ENCODE measurements around the gene ANKDD1B. TPM values are rescaled to one million over a fixed set of nuclear protein-coding genes. Genes with fewer than 3 reads are reported as not detected.

The ANKDD1B gene
- total and polyA plus RNA-seq, 9 of the 15 experiments (the other 6 are each of a cell fraction or from before 2014, with no cell fraction given) = 0.04 to 0.29 (median 0.18) TPM; not detected in 1

GRCh38 chr5:75717082-75717922 is 106.0 kb downstream of the ANKDD1B start, which contains the start of gene POC5 (continued):
- TF ChIP-seq HNRNPUL1 (IDR thresholded peaks at IDR 0.05; ENCODE audit: low read length) = no peak
- no peak for TF ChIP-seq ZNF699 (CRISPR knock-in tag; IDR thresholded peaks at IDR 0.05; ENCODE audit: insufficient replicate concordance)
- no peak for TF ChIP-seq PRPF4 (IDR thresholded peaks at IDR 0.05; ENCODE audit: insufficient read depth, low read depth, low read length, poor library complexity, severe bottlenecking)
- 0 out of 4 replicates have a peak, but pooled peaks of 1 of the 2 experiments have one; percentile 9 for TF ChIP-seq SIX5 (IDR thresholded peaks at IDR 0.05; ENCODE audit: borderline replicate concordance in 1 of 2, insufficient read depth in 1 of 2, low read depth in 1 of 2, low read length in 2 of 2)
- TF ChIP-seq ZNF143 (CRISPR knock-in tag; IDR thresholded peaks at IDR 0.05) = no peak
- no peak; the same call in 1 of the 2 replicates for TF ChIP-seq JUN (IDR thresholded peaks at IDR 0.05; ENCODE audit: borderline replicate concordance, low read depth, low read length)
- TF ChIP-seq JUN (CRISPR knock-in tag; IDR thresholded peaks at IDR 0.05; ENCODE audit: borderline replicate concordance) = no peak
- no peak for TF ChIP-seq ZC3H8 (IDR thresholded peaks at IDR 0.05)
- TF ChIP-seq ZNF518B (CRISPR knock-in tag; IDR thresholded peaks at IDR 0.05) = no peak
- no peak for TF ChIP-seq MBD1 (CRISPR knock-in tag; IDR thresholded peaks at IDR 0.05)
- no peak for TF ChIP-seq RBM15 (IDR thresholded peaks at IDR 0.05; ENCODE audit: insufficient read depth, low read length)
- TF ChIP-seq E2F3 (CRISPR knock-in tag; IDR thresholded peaks at IDR 0.05) = peak; percentile 78
- TF ChIP-seq ZNF75A (CRISPR knock-in tag; IDR thresholded peaks at IDR 0.05) = no peak
- TF ChIP-seq CEBPG (CRISPR knock-in tag; IDR thresholded peaks at IDR 0.05) = no peak
- TF ChIP-seq CEBPG (tag; conservative IDR thresholded peaks at IDR 0.05 in 1 of 2, IDR thresholded peaks at IDR 0.05 in 1 of 2) = peak in 1 of 2 experiments; percentile 54; a peak in 1 of 4 replicates
- no peak for TF ChIP-seq SMAD4 (CRISPR knock-in tag; conservative IDR thresholded peaks at IDR 0.05)
- TF ChIP-seq RUNX1 (IDR thresholded peaks at IDR 0.05; ENCODE audit: low read depth) = no peak
- no peak; the same call in 1 of the 2 replicates for TF ChIP-seq ELF4 (CRISPR knock-in tag; IDR thresholded peaks at IDR 0.05)
- no peak for TF ChIP-seq SREBF2 (CRISPR knock-in tag; IDR thresholded peaks at IDR 0.05)
- no peak for TF ChIP-seq ZNF212 (CRISPR knock-in tag; IDR thresholded peaks at IDR 0.05)
- TF ChIP-seq ZNF165 (CRISPR knock-in tag; IDR thresholded peaks at IDR 0.05; ENCODE audit: borderline replicate concordance) = no peak
- TF ChIP-seq MLLT1 (IDR thresholded peaks at IDR 0.05) = peak; percentile 21 to 84; a peak in 2 of 4 replicates

Data from K562 (cell line).